Mesodermal cell (in vitro differentiated cells): ENCODE data around the gene TGFB3.

Experiments
- H3K27ac ChIP-seq: 2 replicates; pipeline ENCODE4 v1.7.0; 2013; ENCODE audit warnings: mild to moderate bottlenecking, low read depth, low read length, moderate library complexity; ENCODE audit not compliant: severe bottlenecking
- H3K36me3 ChIP-seq: 2 replicates; pipeline ENCODE4 v1.7.1; 2013; ENCODE audit warnings: mild to moderate bottlenecking, low read length, moderate library complexity; ENCODE audit not compliant: control insufficient read depth, insufficient read depth
- H3K4me1 ChIP-seq: one replicate; pipeline ENCODE4 v1.7.1; 2013; ENCODE audit warnings: mild to moderate bottlenecking, low read length; ENCODE audit not compliant: insufficient read depth, control insufficient read depth, poor library complexity, severe bottlenecking
- H3K4me3 ChIP-seq: 2 replicates; pipeline ENCODE4 v1.7.0; 2013; ENCODE audit warnings: low read length, control low read depth, mild to moderate bottlenecking; ENCODE audit not compliant: insufficient read depth, poor library complexity, severe bottlenecking; ENCODE audit errors: extremely low read depth
- H3K9me3 ChIP-seq: 2 replicates; pipeline ENCODE4 v1.7.1; 2013; ENCODE audit warnings: mild to moderate bottlenecking, low read length, moderate library complexity; ENCODE audit not compliant: control insufficient read depth
- WGBS, 2 experiments: methylation state at CpG; one replicate each; pipeline ENCODE4 v1.1.5; 2013; ENCODE audit warnings: missing lambda C conversion rate in 2 of 2; ENCODE audit not compliant: insufficient coverage in 2 of 2; 5-methylcytosine and 5-hydroxymethylcytosine counted together

TGFB3 gene

GRCh38 chr14:75978249-75978731, 3.5 kb downstream of the TGFB3 start:
- Histone ChIP-seq H3K36me3 (no peaks in the 10 kb centered on the region), H3K27ac (no peak overlapping the region), H3K9me3 (no peaks in the 10 kb centered on the region), H3K4me3 (no peak overlapping the region), H3K4me1 (peaks cover 23% of the 10 kb centered on the region)
- WGBS, 2 experiments = 86 to 88% methylated on average over 7 of the region's 10 CpGs

- no peaks in the 10 kb centered on the region for H3K36me3 ChIP-seq
- H3K4me1 ChIP-seq = peaks cover 23% of the 10 kb centered on the region
- no peak overlapping the region for H3K4me3 ChIP-seq
- H3K27ac ChIP-seq = no peak overlapping the region
- 63% methylated on average over 1 of the region's 3 CpGs; no CpG with 5 or more reads in 1 of the 2 experiments for WGBS, 2 experiments
- H3K9me3 ChIP-seq = no peaks in the 10 kb centered on the region
These were observed 4.2 kb downstream of the TGFB3 start for GRCh38 chr14:75977582-75977943.

DNA sequence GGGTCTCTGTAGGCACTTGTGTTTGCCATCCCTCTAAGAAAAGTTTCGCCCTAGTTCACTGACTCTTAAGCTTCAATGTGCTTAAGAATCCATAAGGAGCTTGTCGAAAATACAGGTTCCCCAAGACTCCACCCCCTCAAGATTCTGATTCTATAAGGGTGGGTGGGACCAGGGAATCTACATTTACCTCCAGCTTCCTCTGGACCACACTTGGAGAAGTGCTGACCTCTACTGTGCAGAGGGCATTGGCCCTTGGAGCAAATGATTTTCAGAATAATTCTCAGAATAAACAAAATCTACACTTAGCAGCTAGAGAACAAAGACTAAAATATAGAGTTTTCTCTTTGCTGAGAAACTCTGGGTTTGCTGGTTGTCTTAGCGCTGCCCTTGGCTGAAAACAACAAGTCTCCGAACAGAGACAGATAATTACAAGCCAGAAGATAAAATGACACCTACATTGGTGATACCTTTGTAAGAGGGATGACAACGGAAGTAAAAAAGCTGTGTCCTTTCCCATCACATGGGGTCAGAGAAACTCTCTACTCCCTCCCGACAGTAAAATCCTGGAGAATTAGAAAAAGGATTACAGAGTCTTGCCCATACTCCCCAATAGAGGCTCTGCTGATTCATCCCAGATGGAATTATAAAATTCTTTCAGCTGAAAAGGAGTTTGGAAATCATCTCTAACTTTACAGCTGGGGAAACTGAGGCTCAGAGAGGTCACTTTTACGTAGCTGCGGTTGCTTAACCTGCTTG, 4.8 kb downstream of the TGFB3 start:
- H3K27ac ChIP-seq = no peak overlapping the region

DNA sequence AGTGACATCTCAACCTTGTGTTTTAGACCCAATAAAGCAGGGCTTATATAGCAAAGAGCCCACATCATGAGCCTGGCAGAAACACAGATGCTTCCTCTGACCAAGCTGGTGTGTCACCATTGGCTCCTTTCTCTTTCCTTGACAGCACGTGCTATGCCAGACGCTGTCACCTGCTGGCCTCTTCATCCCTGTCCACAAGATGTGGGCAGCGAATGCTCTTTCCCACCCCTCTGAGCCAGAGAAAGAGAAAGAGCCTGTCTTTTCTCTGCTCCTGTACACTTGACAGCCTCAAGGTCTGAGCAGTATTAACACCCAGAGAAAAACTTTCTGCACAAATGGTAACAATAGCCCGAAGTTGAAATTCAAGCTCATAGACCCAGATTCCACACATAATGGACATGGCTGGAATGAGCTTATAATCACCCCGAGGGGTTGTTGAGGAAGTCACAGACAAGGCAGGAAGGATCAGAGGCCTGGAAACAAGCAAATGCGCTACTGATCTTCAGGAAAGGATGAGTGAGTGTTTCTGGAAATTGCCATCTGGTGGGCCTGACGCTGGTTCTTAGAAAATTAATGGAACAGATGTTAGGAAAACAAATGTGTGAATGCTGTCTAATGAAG, 8.9 kb downstream of the TGFB3 start:
- no peak overlapping the region for H3K4me3 ChIP-seq
- WGBS, 2 experiments = 68 to 69% methylated on average over 7 of the region's 7 CpGs
- H3K4me1 ChIP-seq = no peaks in the 10 kb centered on the region
- H3K36me3 ChIP-seq = no peaks in the 10 kb centered on the region
- no peaks in the 10 kb centered on the region for H3K9me3 ChIP-seq
- no peak overlapping the region for H3K27ac ChIP-seq

More for the DNA sequence above, 4.8 kb downstream of the TGFB3 start:
- no peak overlapping the region for H3K4me3 ChIP-seq
- H3K9me3 ChIP-seq = no peaks in the 10 kb centered on the region
- peaks cover 23% of the 10 kb centered on the region for H3K4me1 ChIP-seq
- no peaks in the 10 kb centered on the region for H3K36me3 ChIP-seq
- 62 to 80% methylated on average over 1 to 3 of the region's 8 CpGs for WGBS, 2 experiments

DNA sequence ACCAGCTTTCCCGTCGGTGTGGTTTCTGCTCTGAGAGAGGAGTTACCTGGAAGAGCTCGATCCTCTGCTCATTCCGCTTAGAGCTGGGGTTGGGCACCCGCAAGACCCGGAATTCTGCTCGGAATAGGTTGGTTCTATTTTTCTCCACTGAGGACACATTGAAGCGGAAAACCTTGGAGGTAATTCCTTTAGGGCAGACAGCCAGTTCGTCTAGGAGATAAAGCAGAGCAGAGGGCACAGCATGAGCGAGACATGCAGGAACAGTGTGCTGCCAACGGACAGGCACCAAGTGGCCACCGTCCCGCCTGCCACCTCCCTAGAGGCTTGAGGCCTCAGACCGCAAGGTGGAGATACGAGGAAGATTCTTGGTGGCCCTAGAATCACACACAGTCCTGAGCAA, 10.3 kb downstream of the TGFB3 start:
- Histone ChIP-seq H3K4me3 (no peak overlapping the region), H3K9me3 (no peaks in the 10 kb centered on the region), H3K36me3 (no peaks in the 10 kb centered on the region), H3K4me1 (no peaks in the 10 kb centered on the region), H3K27ac (no peak overlapping the region)
- whole genome bisulfite sequencing, 2 experiments = 91 to 93% methylated on average over 15 of the region's 15 CpGs

- Histone ChIP-seq H3K9me3 (no peaks in the 10 kb centered on the region), H3K36me3 (no peaks in the 10 kb centered on the region), H3K27ac (no peak overlapping the region), H3K4me3 (no peak overlapping the region), H3K4me1 (no peaks in the 10 kb centered on the region)
- WGBS, 2 experiments = 88 to 89% methylated on average over 9 of the region's 9 CpGs
These were observed 10.8 kb downstream of the TGFB3 start for GRCh38 chr14:75970989-75971388.

DNA sequence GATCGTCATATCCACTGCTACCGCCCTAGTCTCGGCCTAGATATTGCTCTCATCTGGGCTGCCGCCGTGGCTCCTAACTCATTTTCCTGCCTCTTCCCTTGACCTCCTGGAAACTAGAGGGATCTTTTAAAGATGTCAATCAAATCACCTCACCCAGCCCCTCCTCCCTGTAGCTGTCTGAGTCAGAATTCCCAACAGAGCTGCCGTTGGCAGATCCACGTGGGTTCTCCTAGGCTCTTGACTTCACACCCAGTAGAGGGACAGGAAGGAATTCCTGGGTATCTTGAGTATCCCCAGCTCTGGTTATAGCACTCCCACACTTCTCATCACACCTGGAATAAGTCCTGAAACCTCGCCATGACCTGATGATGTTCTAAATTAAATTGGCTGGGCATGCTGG, 11.9 kb downstream of the TGFB3 start:
- Histone ChIP-seq H3K36me3 (no peaks in the 10 kb centered on the region), H3K27ac (no peak overlapping the region), H3K4me1 (no peaks in the 10 kb centered on the region), H3K4me3 (no peak overlapping the region), H3K9me3 (no peaks in the 10 kb centered on the region)
- 76 to 90% methylated on average over 3 to 6 of the region's 8 CpGs for WGBS, 2 experiments

- H3K27ac ChIP-seq = no peak overlapping the region
- no peaks in the 10 kb centered on the region for H3K4me1 ChIP-seq
- H3K4me3 ChIP-seq = no peak overlapping the region
- WGBS, 2 experiments = no CpG with 5 or more reads among the region's 4 CpGs
- H3K9me3 ChIP-seq = no peaks in the 10 kb centered on the region
- no peaks in the 10 kb centered on the region for H3K36me3 ChIP-seq
These were observed 12.7 kb downstream of the TGFB3 start for GRCh38 chr14:75969126-75969525.

- no peaks in the 10 kb centered on the region for H3K4me1 ChIP-seq
- no peak overlapping the region for H3K4me3 ChIP-seq
- H3K27ac ChIP-seq = no peak overlapping the region
- H3K9me3 ChIP-seq = no peaks in the 10 kb centered on the region
- 80 to 100% methylated on average over 1 to 3 of the region's 4 CpGs for WGBS, 2 experiments
- H3K36me3 ChIP-seq = no peaks in the 10 kb centered on the region
These were observed 13.3 kb downstream of the TGFB3 start for GRCh38 chr14:75968456-75968855.

GRCh38 chr14:75967866-75968265, 13.9 kb downstream of the TGFB3 start:
- Histone ChIP-seq H3K4me3 (no peak overlapping the region), H3K36me3 (no peaks in the 10 kb centered on the region), H3K9me3 (no peaks in the 10 kb centered on the region), H3K4me1 (no peaks in the 10 kb centered on the region), H3K27ac (no peak overlapping the region)
- WGBS, 2 experiments = 93 to 100% methylated on average over 3 of the region's 3 CpGs

GRCh38 chr14:75961662-75962061, 20.1 kb downstream of the TGFB3 start:
- Histone ChIP-seq H3K4me1 (no peaks in the 10 kb centered on the region), H3K4me3 (no peak overlapping the region), H3K36me3 (peaks cover 8% of the 10 kb centered on the region), H3K27ac (no peak overlapping the region), H3K9me3 (no peaks in the 10 kb centered on the region)
- 100% methylated on average over 2 of the region's 3 CpGs; no CpG with 5 or more reads in 1 of the 2 experiments for WGBS, 2 experiments
